T follicular helper cell (primary cell): ENCODE measurements around the gene ADAMTS20.
"Not testable (repeated sequence)": the region's sequence is repeated elsewhere in the genome, so short reads cannot be mapped to it uniquely, and the experiment has no call there.

ENCODE experiments used
- DNase-seq: peaks from one replicate; pipeline ENCODE4 v3.0.0-alpha.2; 2020; ENCODE audit warnings: low read depth

ADAMTS20 gene

GRCh38 chr12:43360001-43360400, 192.0 kb downstream of the ADAMTS20 start:
- DNase-seq: not testable (repeated sequence)

- no peak for DNase-seq
Measured at GRCh38 chr12:43357141-43357540, 194.9 kb downstream of the ADAMTS20 start.

DNA sequence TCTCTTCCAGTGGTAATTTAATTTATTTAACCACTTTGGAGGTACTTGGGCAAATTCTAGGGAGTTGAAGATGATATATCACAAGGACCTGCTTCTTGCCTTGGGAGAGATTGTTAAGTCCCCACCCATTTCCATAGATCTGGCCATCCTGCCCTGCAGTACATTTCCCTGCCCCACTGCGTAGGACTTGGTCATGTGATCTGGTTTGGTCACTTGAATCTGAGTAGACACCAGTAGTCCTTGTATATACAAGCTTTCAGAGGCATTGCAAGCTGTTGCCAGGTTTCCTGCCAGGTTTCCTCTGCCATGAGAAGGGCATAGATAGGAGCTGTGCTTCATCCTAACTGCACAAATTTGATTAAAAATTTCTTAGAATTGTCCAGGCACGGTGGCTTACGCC, 200.0 kb downstream of the ADAMTS20 start:
- DNase-seq: no peak

DNA sequence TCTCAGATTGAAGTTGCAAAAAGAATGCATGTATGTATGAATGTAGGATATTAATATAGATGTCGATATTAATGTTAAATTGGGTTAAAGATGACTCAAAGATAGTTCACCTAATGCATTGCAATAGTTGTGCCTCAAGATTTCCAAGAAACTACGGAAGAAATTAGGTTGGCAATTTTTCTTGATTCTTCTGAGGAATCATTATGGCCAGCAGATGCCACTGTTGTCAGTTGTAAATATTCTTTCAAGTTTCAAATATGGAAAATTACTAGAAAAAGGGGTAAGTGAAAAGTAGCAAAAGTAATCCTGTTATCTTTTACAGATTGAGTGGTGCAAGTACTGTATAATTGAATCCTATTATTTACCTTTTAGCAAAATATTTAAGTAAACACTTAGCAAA, 202.1 kb downstream of the ADAMTS20 start:
- DNase-seq: no peak

GRCh38 chr12:43348221-43348620, 203.8 kb downstream of the ADAMTS20 start:
- DNase-seq: no peak

GRCh38 chr12:43347026-43347425, 205.0 kb downstream of the ADAMTS20 start:
- no peak for DNase-seq

DNA sequence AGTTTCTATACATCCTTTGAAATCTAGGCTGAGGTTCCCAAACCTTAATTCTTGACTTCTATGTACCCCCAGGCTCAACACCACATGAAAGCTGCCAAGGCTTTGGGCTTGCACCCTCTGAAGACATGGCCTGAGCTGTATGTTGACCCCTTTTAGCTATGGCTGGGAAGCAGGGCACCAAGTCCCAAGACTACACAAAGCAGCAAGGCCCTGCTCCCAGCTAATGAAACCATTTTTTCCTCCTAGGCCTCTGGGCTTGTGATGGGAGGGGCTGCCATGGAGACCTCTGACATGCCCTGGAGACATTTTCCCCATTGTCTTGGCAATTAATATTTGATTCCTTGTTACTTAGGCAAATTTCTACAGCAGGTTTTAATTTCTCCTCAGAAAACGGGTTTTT, 207.0 kb downstream of the ADAMTS20 start:
- no peak for DNase-seq

GRCh38 chr12:43341785-43342313, 210.2 kb downstream of the ADAMTS20 start:
- DNase-seq: not testable (repeated sequence)

DNA sequence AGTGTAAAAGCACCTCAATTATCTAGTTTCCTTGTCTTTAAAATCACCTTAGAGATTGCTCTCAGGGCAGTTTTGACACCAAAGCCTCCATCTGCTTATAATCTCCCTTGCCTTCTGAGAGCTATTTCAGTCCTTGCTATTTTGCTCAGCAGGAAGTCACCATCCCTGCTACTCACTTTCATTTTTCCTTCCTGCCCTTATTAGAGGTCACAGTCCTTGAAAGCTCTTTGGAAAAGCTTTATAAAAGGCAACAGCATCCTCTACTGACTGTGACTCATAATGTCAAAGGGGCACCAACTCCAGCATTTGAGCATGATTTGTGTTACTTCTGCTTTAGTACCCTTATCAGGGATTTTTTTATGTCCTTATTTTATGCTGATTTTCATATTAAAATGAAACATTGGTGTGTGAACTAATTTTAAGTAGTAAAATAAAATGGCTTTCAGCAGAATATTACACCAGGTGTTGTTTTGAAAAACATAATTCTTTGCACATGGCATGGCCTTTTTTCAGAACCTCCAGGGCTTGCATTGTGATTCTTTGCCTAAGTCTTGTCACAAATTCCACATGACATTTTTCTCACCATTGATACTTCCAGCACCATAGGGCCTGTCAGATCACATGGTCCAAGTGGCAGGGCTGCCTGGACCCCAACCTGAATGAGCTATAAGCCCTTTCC, 213.0 kb downstream of the ADAMTS20 start:
- DNase-seq: no peak

DNA sequence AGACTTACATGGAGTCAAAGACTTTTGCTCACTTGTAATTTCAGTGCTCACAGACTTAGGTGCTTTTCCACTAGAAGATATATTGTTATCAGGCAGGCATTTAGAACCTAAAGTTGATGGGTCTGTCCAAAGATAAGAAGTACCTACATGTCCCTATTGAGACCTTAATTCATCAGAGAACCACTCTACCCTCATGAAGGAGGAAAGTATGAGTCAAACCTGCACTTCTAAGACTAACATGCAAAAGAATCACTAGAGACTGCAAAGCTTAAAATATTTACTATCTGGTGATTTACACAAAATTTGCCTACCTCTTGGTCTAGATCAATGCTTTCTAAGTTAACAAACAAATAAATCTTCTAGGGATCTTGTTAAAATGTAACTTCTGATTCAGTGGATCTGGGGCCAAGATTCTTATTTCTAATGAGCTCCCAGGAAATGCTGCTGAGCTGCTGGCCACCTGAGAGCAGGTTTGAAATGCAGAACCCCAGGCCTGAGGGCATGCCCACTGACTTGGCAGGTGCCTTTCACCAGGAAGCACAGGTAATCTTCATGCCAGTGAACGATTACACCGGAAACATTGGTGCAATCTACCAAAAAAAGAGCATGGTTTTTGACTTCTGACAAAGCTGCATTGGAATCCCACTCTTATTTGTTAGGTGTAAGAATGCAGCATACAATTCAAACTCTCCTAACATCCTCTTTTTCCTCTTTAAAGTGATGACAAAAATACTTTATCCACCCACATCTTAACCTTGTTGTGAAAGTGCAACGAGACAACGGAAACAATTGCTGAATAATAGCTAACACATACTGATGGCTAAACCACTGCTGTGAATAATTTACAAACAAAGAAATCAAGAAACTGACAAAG, 214.2 kb downstream of the ADAMTS20 start:
- DNase-seq: no peak

DNA sequence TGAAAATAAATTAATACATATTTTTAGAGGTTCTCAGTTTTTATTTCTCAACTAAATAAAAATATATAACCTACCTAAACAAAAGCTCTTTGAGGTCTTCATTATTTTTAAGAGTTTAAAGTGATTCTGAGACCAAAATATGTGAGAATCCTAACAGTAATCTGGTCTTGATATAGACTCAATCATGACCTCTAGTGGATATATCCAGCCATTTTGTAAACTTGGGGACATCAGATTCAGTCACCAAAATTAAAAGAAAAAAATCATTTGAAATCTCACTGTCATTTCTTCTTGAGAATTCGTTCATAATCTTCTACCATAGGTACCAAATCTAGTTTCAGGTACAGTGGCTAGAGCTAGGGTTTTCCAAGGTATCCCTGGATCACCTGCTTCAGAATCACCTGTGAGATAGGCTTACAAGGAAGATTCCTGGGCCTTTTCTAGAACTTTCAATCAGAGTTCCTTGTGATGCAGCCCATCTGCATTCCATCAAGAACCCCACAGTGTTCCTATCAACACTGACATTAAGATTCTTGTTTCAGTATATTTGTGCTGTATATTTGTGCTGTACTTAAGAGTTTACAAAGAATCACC, 214.9 kb downstream of the ADAMTS20 start:
- DNase-seq: no peak

- no peak for DNase-seq
Measured at GRCh38 chr12:43333644-43334043, 218.4 kb downstream of the ADAMTS20 start.

DNA sequence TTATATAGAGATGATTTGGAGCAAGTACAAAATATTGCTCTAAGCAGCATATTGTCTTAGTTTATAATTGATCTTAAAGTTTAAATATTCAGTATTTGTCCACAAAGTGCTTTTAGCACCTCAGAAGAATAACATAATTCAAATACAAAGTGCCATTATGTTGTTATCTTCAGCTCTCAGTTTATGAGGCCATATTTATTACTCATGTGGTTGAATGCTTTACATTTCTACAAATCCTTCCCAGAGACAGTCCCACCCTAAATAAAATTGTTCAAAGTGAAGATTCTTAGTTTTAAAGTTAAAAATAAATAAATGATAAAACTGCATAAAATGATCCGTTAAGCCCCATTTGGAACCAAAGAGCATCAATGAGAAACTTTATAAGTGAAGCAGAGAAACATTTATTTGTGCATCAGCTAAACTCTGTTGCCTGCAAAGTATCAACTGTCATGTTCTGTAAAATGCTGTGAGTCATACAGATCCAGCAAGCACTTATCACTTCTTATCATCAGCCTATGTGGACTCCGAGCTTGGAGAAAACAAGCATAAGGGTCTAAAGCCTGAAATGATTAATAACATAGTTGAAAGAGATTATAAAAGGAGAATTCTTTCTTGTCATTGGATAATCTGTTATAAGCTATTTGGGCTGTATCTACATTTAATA, 218.9 kb downstream of the ADAMTS20 start:
- no peak for DNase-seq

DNA sequence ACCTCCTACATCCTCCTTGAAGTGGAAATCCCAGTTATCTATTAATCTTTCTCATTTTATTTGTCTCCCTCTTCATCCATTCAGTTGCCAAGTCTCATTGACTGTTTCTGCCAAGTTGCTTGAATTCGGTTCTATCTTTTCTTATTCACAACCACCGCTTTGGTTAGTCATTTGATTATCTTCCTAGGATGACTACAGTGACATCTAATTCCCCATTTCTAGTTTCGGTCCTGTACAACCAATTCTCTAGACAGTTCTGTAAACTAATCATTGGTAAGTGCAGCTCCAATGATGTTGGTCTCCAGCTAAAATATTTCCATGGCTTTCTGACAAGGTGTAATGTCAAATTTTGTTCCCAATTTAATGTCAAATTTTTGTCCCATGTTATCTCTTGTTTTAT, 220.1 kb downstream of the ADAMTS20 start:
- no peak for DNase-seq

GRCh38 chr12:43329375-43329774, 222.6 kb downstream of the ADAMTS20 start:
- no peak for DNase-seq

DNA sequence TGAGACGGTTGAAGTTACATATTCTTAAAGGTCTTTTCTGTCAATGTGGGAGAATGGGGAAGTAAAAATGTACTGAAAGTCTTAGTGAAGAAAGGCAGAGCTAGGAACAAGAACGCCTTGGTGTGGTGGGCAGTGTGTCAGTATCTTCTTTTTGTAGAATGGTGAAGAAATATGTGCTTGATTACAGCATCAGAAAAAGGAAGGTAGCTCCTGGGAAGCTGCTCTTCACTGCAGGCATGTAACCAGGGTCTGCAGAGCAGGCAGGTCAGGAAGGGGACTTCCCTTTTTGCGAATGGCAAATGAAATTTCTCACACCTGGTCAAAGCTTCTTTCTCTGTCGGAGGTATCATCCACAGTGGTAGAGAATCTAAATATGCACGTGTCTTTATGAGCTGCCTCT, 226.2 kb downstream of the ADAMTS20 start:
- no peak for DNase-seq

DNA sequence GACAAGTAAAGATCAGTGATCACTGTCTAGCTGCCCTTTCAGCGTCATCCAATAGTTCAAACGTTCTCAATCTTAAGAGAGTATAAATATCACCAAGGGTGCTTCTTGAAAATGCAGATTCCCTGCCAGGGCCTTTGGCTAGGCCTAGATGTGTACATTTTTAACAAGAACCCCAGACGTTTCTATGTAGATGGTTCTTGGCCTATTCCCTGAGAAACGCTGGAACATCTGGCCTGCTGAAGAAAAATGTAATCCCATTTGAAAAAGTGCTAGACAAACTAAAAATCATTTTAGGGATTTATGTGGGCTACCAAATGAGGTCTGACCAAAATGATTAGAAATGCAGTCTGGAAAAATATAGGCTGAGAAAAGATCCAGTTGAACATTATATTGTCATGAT, 231.7 kb downstream of the ADAMTS20 start:
- DNase-seq: no peak

DNA sequence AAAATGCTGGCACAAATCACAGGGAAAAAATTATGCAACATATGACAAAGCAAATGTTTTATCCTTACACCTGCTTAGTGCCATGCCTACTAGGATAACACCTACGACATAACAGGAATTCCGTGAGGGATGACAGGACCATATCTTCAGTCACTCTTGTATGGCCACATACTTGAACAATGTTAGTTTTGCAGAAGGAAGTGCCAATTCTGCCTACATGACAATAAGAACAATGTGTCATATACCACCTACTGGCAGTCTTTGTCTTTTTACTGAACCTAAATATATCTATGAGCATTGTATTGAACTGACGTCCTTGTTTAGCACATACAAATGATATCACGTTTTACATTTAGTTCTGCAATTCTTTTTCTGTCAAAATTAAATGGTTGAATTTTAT, 234.0 kb downstream of the ADAMTS20 start:
- DNase-seq: no peak

DNA sequence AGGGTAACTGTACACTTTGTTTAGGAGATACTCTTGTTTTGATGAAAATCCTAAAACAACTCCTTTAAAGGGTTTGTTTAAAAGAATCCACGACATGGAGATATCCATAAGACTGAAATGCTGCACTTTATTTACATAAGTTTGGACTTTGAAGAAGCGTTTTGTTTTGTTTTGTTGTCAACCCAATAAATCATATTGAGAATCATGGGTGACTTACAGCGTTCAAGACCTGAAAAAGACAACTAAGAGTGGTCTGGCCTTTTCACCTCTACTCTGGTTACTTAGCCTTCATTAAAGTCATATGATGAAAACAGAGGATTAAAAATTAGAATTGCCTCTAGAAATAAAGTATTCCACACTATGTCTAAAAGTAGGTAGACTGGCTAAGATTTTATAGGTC, 234.8 kb downstream of the ADAMTS20 start:
- DNase-seq: no peak

GRCh38 chr12:43316520-43316919, 235.5 kb downstream of the ADAMTS20 start:
- no peak for DNase-seq

- DNase-seq: no peak
Measured at GRCh38 chr12:43315961-43316360, 236.0 kb downstream of the ADAMTS20 start.

DNA sequence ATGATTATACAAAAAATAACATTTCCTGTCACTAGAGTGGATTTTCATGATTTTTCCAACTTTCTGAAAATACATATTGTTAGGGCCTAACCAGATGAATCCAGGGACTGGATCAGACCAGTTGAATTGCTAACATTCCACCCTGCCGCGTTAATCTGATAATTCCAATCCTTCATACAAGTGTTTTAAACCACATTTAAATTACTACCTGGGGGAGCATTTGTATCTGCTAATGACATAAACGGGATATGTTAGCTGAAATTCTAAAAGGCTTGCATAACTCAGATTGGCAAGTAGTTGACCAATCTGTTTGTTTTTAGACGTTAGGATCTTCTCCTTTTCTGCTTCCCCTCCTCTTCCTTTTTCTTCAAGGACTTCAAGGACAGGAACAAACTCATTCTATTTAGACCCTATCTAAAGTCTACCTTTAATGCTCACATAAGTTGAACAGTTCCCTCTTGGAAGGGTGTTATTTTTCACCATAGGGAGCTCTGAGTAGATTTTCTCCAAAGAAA, 239.0 kb downstream of the ADAMTS20 start:
- no peak for DNase-seq
